Kidney tubule cell (primary cell): ENCODE results near the gene AHSG.

Experiments
- DNase-seq: peaks from one replicate; pipeline ENCODE4 v3.0.0-alpha.2; 2018; ENCODE audit warnings: low spot score

The AHSG gene

GRCh38 chr3:186592682-186593081 lies 20.2 kb upstream of the AHSG start:
- no peak for DNase-seq

GRCh38 chr3:186593862-186594261 lies 19.0 kb upstream of the AHSG start:
- DNase-seq = no peak

- DNase-seq = no peak
Observed at GRCh38 chr3:186594591-186595113, 18.2 kb upstream of the AHSG start.

- peak; percentile 87 for DNase-seq
Observed at GRCh38 chr3:186596568-186597287, 16.1 kb upstream of the AHSG start.

- peak; percentile 97 for DNase-seq
Observed at GRCh38 chr3:186598108-186598784, 14.6 kb upstream of the AHSG start.

GRCh38 chr3:186598794-186599141 lies 14.1 kb upstream of the AHSG start:
- no peak for DNase-seq

- peak; percentile 25 for DNase-seq
Observed at GRCh38 chr3:186599142-186599784, 13.6 kb upstream of the AHSG start.

GRCh38 chr3:186599785-186600166 lies 13.1 kb upstream of the AHSG start:
- DNase-seq = no peak

- no peak for DNase-seq
Observed at GRCh38 chr3:186600896-186601295, 12.0 kb upstream of the AHSG start.

- DNase-seq = no peak
Observed at GRCh38 chr3:186603159-186603558, 9.7 kb upstream of the AHSG start.

- no peak for DNase-seq
Observed at GRCh38 chr3:186605078-186605477, 7.8 kb upstream of the AHSG start.

- no peak for DNase-seq
Observed at GRCh38 chr3:186605561-186606545, 7.0 kb upstream of the AHSG start.

- DNase-seq = no peak
Observed at GRCh38 chr3:186608624-186609215, 4.1 kb upstream of the AHSG start.

GRCh38 chr3:186609247-186609868 lies 3.5 kb upstream of the AHSG start:
- DNase-seq = peak; percentile 58

- DNase-seq = no peak
Observed at GRCh38 chr3:186612065-186612464, 795 bp upstream of the AHSG start.

GRCh38 chr3:186613637-186614265 lies 891 bp downstream of the AHSG start:
- DNase-seq = no peak

- no peak for DNase-seq
Observed at GRCh38 chr3:186614266-186614596, 1.4 kb downstream of the AHSG start.

- DNase-seq = peak; percentile 77
Observed at GRCh38 chr3:186614597-186615483, 2.0 kb downstream of the AHSG start.

GRCh38 chr3:186616299-186616617 lies 3.4 kb downstream of the AHSG start:
- DNase-seq = no peak
